Loucy (cell line): ENCODE measurements around the gene TNFRSF1B.

ENCODE experiments used
- EZH2phosphoT487 ChIP-seq: fragments of 200-600 bp; IDR thresholded peaks from 2 replicates; pipeline ENCODE4 v1.6.1; 2018; ENCODE audit warnings: antibody characterized with exemption, mild to moderate bottlenecking, moderate library complexity, borderline replicate concordance
- TF ChIP-seq, protein P1 (sequence below): fragments of 200-600 bp; sonication (generic); conservative IDR thresholded peaks from 2 replicates; pipeline ENCODE4 v1.5.1; 2014; ENCODE audit warnings: mild to moderate bottlenecking, antibody characterized with exemption, low read length

DNA sequence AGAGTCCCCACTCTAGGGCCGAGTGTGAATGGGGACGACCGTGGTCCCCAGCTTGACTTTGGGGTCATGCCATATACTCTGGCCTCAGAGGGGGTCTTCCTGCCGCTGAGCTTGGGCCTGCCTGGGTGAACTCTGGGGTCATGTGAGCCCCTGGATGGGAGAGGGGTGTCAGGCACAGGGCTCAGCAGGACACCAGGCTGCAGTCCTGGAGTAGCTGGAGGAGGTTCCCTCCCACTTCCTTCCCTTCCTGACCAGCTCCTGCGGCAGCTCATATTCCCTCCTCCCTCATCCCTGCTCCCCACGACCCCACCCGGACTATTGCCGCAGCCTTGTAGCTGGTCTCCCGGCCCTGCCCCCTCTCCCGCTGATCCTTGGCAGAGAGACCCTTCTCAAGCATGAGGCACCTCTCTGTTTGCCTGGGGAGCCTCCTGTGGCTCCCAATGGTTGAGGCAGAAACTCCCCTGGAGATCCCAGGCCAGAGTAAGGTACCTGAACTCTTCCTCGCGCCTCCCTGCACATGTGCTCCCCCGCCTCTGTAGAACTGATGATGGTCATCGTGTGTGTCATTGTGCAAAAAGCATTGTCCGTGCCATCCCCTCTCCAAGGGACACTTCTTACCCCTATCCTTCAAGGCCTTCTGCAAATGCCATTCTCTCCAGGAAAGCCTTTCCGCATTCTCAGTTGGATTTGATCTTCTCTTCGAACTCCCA, 1.8 kb downstream of the TNFRSF1B start:
- TF ChIP-seq, protein P1, sequence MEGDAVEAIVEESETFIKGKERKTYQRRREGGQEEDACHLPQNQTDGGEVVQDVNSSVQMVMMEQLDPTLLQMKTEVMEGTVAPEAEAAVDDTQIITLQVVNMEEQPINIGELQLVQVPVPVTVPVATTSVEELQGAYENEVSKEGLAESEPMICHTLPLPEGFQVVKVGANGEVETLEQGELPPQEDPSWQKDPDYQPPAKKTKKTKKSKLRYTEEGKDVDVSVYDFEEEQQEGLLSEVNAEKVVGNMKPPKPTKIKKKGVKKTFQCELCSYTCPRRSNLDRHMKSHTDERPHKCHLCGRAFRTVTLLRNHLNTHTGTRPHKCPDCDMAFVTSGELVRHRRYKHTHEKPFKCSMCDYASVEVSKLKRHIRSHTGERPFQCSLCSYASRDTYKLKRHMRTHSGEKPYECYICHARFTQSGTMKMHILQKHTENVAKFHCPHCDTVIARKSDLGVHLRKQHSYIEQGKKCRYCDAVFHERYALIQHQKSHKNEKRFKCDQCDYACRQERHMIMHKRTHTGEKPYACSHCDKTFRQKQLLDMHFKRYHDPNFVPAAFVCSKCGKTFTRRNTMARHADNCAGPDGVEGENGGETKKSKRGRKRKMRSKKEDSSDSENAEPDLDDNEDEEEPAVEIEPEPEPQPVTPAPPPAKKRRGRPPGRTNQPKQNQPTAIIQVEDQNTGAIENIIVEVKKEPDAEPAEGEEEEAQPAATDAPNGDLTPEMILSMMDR, result no peak
- no peak for TF ChIP-seq EZH2phosphoT487
